DND-41 (cell line): Measurements from ENCODE around the gene SOAT1.
"Not testable (repeated sequence)": the region's sequence is repeated elsewhere in the genome, so short reads cannot be mapped to it uniquely, and the experiment has no call there.

Source experiments
- ATAC-seq: fragments of 200-7000 bp; cut with Tn5 transposase; 3 replicates; pipeline ENCODE4 v1.9.1; 2021; ENCODE audit warnings: low read depth; ENCODE audit not compliant: insufficient read depth
- DNase-seq: peaks from one replicate; pipeline ENCODE4 v3.0.0-alpha.2; 2020
- H2AFZ ChIP-seq: 2 replicates; pipeline ENCODE4 v1.6.0; 2012; ENCODE audit warnings: low read depth, low read length
- H3K27ac ChIP-seq: 2 replicates; pipeline ENCODE4 v1.5.1; 2012; ENCODE audit warnings: low read length, inconsistent platforms
- H3K27me3 ChIP-seq: fragments of 200-600 bp; sonication (generic); 2 replicates; pipeline ENCODE4 v1.6.0; 2012; ENCODE audit warnings: low read length, mild to moderate bottlenecking, inconsistent platforms; ENCODE audit not compliant: insufficient read depth, poor library complexity
- H3K36me3 ChIP-seq: 2 replicates; pipeline ENCODE4 v1.5.1; 2012; ENCODE audit warnings: low read length, inconsistent platforms; ENCODE audit not compliant: insufficient read depth
- H3K4me1 ChIP-seq: 2 replicates; pipeline ENCODE4 v1.5.1; 2012; ENCODE audit warnings: mild to moderate bottlenecking, low read length; ENCODE audit not compliant: insufficient read depth
- H3K4me2 ChIP-seq: 2 replicates; pipeline ENCODE4 v1.6.0; 2012; ENCODE audit warnings: mild to moderate bottlenecking, moderate library complexity, low read length, inconsistent platforms; ENCODE audit not compliant: insufficient read depth
- H3K4me3 ChIP-seq, 2 experiments: fragments of 200-600 bp in 1 of 2; shearing (Covaris generic) in 1 of 2; 2 replicates each; pipeline ENCODE4 v1.5.1; 2012 to 2016; ENCODE audit warnings: inconsistent platforms in 2 of 2, low read length in 2 of 2, mild to moderate bottlenecking in 2 of 2, low read depth in 1 of 2, moderate library complexity in 1 of 2
- H3K79me2 ChIP-seq: 2 replicates; pipeline ENCODE4 v1.6.0; 2012; ENCODE audit warnings: low read length, inconsistent platforms; ENCODE audit not compliant: insufficient read depth
- H3K9ac ChIP-seq: 2 replicates; pipeline ENCODE4 v1.6.0; 2012; ENCODE audit warnings: low read depth, mild to moderate bottlenecking, inconsistent platforms, low read length, moderate library complexity
- H3K9me3 ChIP-seq: 2 replicates; pipeline ENCODE4 v1.5.1; 2012; ENCODE audit warnings: low read length, moderate library complexity, mild to moderate bottlenecking, inconsistent platforms; ENCODE audit not compliant: insufficient read depth, severe bottlenecking
- H4K20me1 ChIP-seq: 2 replicates; pipeline ENCODE4 v1.6.0; 2012; ENCODE audit warnings: low read length; ENCODE audit not compliant: insufficient read depth
- CTCF ChIP-seq: IDR thresholded peaks from 2 replicates; pipeline ENCODE4 v1.5.1; 2012; ENCODE audit warnings: borderline replicate concordance, low read length, moderate library complexity, mild to moderate bottlenecking; ENCODE audit not compliant: poor library complexity, severe bottlenecking; ENCODE audit errors: extremely low read depth
- EZH2 ChIP-seq: IDR thresholded peaks from 3 replicates; pipeline ENCODE4 v1.6.1; 2012; ENCODE audit warnings: borderline replicate concordance, low read depth, mild to moderate bottlenecking, moderate library complexity, low read length, inconsistent platforms; ENCODE audit not compliant: severe bottlenecking

SOAT1 gene

GRCh38 chr1:179293340-179294327 is at the start of gene SOAT1:
Gene SOAT1 (plus strand): TSS chr1:179293797. CDS start chr1:179302685, 8,888 bp downstream.
- no peaks in the 10 kb centered on the region for H3K27me3 ChIP-seq

GRCh38 chr1:179245426-179245825 is 48.2 kb upstream of the SOAT1 start:
- not testable (repeated sequence) for H3K4me1 ChIP-seq

More at GRCh38 chr1:179293340-179294327, at the start of gene SOAT1:
- ATAC-seq (peak; percentile 96), DNase-seq (peak; percentile 94)
- peak within 1 kb of the TSS; percentile 68 for H3K27ac ChIP-seq
- H3K4me1 ChIP-seq = peaks cover 44% of the 10 kb centered on the region
- H3K9me3 ChIP-seq = no peaks in the 10 kb centered on the region
- peak within 1 kb of the TSS; percentile 56 to 83; a peak in 3 of 4 replicates for H3K4me3 ChIP-seq
- H2AFZ ChIP-seq = peak within 1 kb of the TSS; percentile 87
- H3K36me3 ChIP-seq = peaks cover 3% of the 10 kb centered on the region; the same call in 1 of the 2 replicates
- TF ChIP-seq CTCF = no peak
- no peak for TF ChIP-seq EZH2
- H4K20me1 ChIP-seq = peaks cover 7% of the 10 kb centered on the region; the same call in 1 of the 2 replicates
- H3K4me2 ChIP-seq = peak within 1 kb of the TSS; percentile 74
- H3K79me2 ChIP-seq = peaks cover 47% of the 10 kb centered on the region
- H3K9ac ChIP-seq = peak within 1 kb of the TSS; percentile 72

GRCh38 chr1:179247923-179248322 is 45.7 kb upstream of the SOAT1 start:
- Histone ChIP-seq H3K4me3 (no peak overlapping the region), H3K79me2 (no peaks in the 10 kb centered on the region), H2AFZ (no peak overlapping the region), H3K27ac (no peak overlapping the region), H3K4me2 (no peak overlapping the region), H3K9me3 (no peaks in the 10 kb centered on the region), H3K36me3 (no peaks in the 10 kb centered on the region), H3K4me1 (no peaks in the 10 kb centered on the region), H4K20me1 (no peaks in the 10 kb centered on the region), H3K9ac (no peak overlapping the region), H3K27me3 (no peaks in the 10 kb centered on the region)
- no peak for TF ChIP-seq CTCF
- no peak for TF ChIP-seq EZH2
- ATAC-seq = no peak
- no peak for DNase-seq

More at GRCh38 chr1:179245426-179245825, 48.2 kb upstream of the SOAT1 start:
- not testable (repeated sequence) for H3K4me2 ChIP-seq, H3K27ac ChIP-seq, ATAC-seq, H3K4me3 ChIP-seq, H4K20me1 ChIP-seq, DNase-seq, H2AFZ ChIP-seq, H3K36me3 ChIP-seq, H3K27me3 ChIP-seq, H3K79me2 ChIP-seq, H3K9me3 ChIP-seq, H3K9ac ChIP-seq

GRCh38 chr1:179251675-179252074 is 41.9 kb upstream of the SOAT1 start:
- Histone ChIP-seq H3K4me1 (no peaks in the 10 kb centered on the region), H3K4me2 (no peak overlapping the region), H4K20me1 (no peaks in the 10 kb centered on the region), H3K27ac (no peak overlapping the region), H3K79me2 (no peaks in the 10 kb centered on the region), H3K9ac (no peak overlapping the region), H2AFZ (no peak overlapping the region), H3K9me3 (no peaks in the 10 kb centered on the region), H3K27me3 (no peaks in the 10 kb centered on the region), H3K36me3 (no peaks in the 10 kb centered on the region), H3K4me3 (no peak overlapping the region)
- TF ChIP-seq EZH2 (no peak), CTCF (peak; percentile 53)
- no peak for DNase-seq
- no peak for ATAC-seq
